Sigmoid colon (tissue), 7 donors: ENCODE results near the gene TENT4A. TPM values are rescaled to one million over a fixed set of nuclear protein-coding genes. Genes with fewer than 3 reads are reported as not detected.

Experiments
- DNase-seq: peaks from one replicate; pipeline ENCODE4 v3.0.0-alpha.2; 2019
- H3K27ac ChIP-seq, 4 donors: fragments of 200-600 bp; sonication (generic); one replicate each; pipeline ENCODE4 v1.5.1; 2016 to 2019; ENCODE audit warnings: mild to moderate bottlenecking in 1 of 4
- H3K27me3 ChIP-seq, 3 donors: fragments of 200-600 bp; sonication (generic); one replicate each; pipeline ENCODE4 v1.5.1; 2019; ENCODE audit warnings: mild to moderate bottlenecking in 1 of 3
- H3K36me3 ChIP-seq, 4 donors: fragments of 200-600 bp; sonication (generic); one replicate each; pipeline ENCODE4 v1.5.1; 2016 to 2019
- H3K4me1 ChIP-seq, 4 donors: fragments of 200-600 bp; sonication (generic); one replicate each; pipeline ENCODE4 v1.5.1; 2017 to 2019
- H3K4me3 ChIP-seq, 4 donors: fragments of 200-600 bp; sonication (generic); one replicate each; pipeline ENCODE4 v1.5.1; 2017 to 2019; ENCODE audit warnings: mild to moderate bottlenecking in 2 of 4, moderate library complexity in 1 of 4
- H3K9me3 ChIP-seq, 4 donors: fragments of 200-600 bp in 3 of 4; sonication (generic) in 3 of 4; one replicate each; pipeline versions ENCODE4 v1.5.1 to v1.6.1; 2013 to 2019
- CTCF ChIP-seq, 4 experiments: fragments of 450-650 bp in 3 of 4; fragments of 200-600 bp in 1 of 4; IDR thresholded peaks; one replicate each; pipeline ENCODE4 v1.5.1; 2016 to 2019; ENCODE audit warnings: antibody characterized with exemption in 4 of 4, mild to moderate bottlenecking in 3 of 4, moderate library complexity in 2 of 4
- EP300 ChIP-seq, 4 donors: sonication (generic); formaldehyde crosslinking; IDR thresholded peaks; one replicate each; pipeline ENCODE4 v1.6.1; 2017; ENCODE audit warnings: antibody characterized with exemption in 4 of 4
- POLR2A ChIP-seq, 2 donors: fragments of 450-650 bp; IDR thresholded peaks; one replicate each; pipeline ENCODE4 v1.6.1; 2016; ENCODE audit warnings: antibody characterized with exemption in 2 of 2, mild to moderate bottlenecking in 2 of 2, moderate library complexity in 2 of 2
- POLR2AphosphoS5 ChIP-seq, 4 donors: sonication (generic); formaldehyde crosslinking; IDR thresholded peaks; one replicate each; pipeline ENCODE4 v1.6.1; 2017; ENCODE audit warnings: antibody characterized with exemption in 4 of 4
- WGBS, 2 donors: extraction: QIAGEN DNeasy Blood & Tissue Kit; methylation state at CpG; one replicate each; pipeline ENCODE4 v1.1.7; 2013; 5-methylcytosine and 5-hydroxymethylcytosine counted together
- intact Hi-C: fragments of 100-400 bp; cut with DNase I; formaldehyde crosslinking; loops from one replicate; pipeline ENCODE4 v1.15.1; 2023
- polyA plus RNA-seq, 3 donors: library from polyadenylated mRNA; stranded (reverse); fragments of 200-250 nt; gene quantifications; one replicate each; pipeline ENCODE4 v1.2.3, GENCODE V29; 2013
- total RNA-seq, 4 donors: library from RNA; depleted of rRNA; stranded (reverse); fragments of >200 nt; gene quantifications; one replicate each; pipeline ENCODE4 v1.1.0, GENCODE V29; 2016
- donor health status: healthy with polysubstance abuse.
- donor health status: Bipolar disorder and iron deficiency.
- donor health status: healthy.

TENT4A gene
- total and polyA plus RNA-seq, 7 donors: 3.0 to 27.4 (median 14.6) TPM

GRCh38 chr5:6762697-6763096 is 49.5 kb downstream of the TENT4A start:
- no peaks in the 10 kb centered on the region for H3K27me3 ChIP-seq
- peaks cover 0 to 16% (median 14%) of the 10 kb centered on the region in 4 donors for H3K4me1 ChIP-seq
- intact Hi-C loops: loop anchor here (10.0 kb wide), 1 partner anchor 1052 kb away; no protein-coding TSS in a partner anchor
- DNase-seq: peak; percentile 46
- no peaks in the 10 kb centered on the region for H3K9me3 ChIP-seq
- H3K4me3 ChIP-seq: no peak overlapping the region
- H3K36me3 ChIP-seq: peaks cover 0 to 14% (median 3%) of the 10 kb centered on the region in 4 donors
- 96% methylated on average over 8 of the region's 8 CpGs for WGBS, 2 donors
- no peak overlapping the region for H3K27ac ChIP-seq
- TF ChIP-seq POLR2AphosphoS5 (IDR thresholded peaks at IDR 0.05): no peak
- TF ChIP-seq EP300 (IDR thresholded peaks at IDR 0.05): no peak
- TF ChIP-seq CTCF (IDR thresholded peaks at IDR 0.05): no peak
- no peak for TF ChIP-seq POLR2A (IDR thresholded peaks at IDR 0.05)

- DNase-seq: peak; percentile 20
- peaks cover 0 to 16% (median 14%) of the 10 kb centered on the region in 4 donors for H3K4me1 ChIP-seq
- TF ChIP-seq POLR2A (IDR thresholded peaks at IDR 0.05) (no peak), EP300 (IDR thresholded peaks at IDR 0.05) (no peak), CTCF (IDR thresholded peaks at IDR 0.05) (no peak), POLR2AphosphoS5 (IDR thresholded peaks at IDR 0.05) (no peak)
- intact Hi-C loops: loop anchor here (10.0 kb wide), 1 partner anchor 1052 kb away; no protein-coding TSS in a partner anchor
- no peaks in the 10 kb centered on the region for H3K9me3 ChIP-seq
- no peak overlapping the region for H3K4me3 ChIP-seq
- WGBS, 2 donors: 94 to 95% methylated on average over 12 of the region's 12 CpGs
- no peaks in the 10 kb centered on the region for H3K27me3 ChIP-seq
- no peak overlapping the region for H3K27ac ChIP-seq
- H3K36me3 ChIP-seq: peaks cover 0 to 9% (median under 1%) of the 10 kb centered on the region in 4 donors
Measured at GRCh38 chr5:6763191-6763590, 50.0 kb downstream of the TENT4A start.

- Histone ChIP-seq H3K9me3 (no peaks in the 10 kb centered on the region), H3K4me1 (peaks cover 0 to 16% (median 14%) of the 10 kb centered on the region in 4 donors), H3K36me3 (no peaks in the 10 kb centered on the region), H3K27ac (peak overlapping the region; percentile 36 to 62 (median 58)), H3K27me3 (no peaks in the 10 kb centered on the region), H3K4me3 (no peak overlapping the region)
- intact Hi-C loops: loop anchor here (5.0 to 10.0 kb wide), 3 partner anchors 626 to 1049 kb away; no protein-coding TSS in a partner anchor
- 18 to 38% methylated on average over 22 of the region's 22 CpGs for WGBS, 2 donors
- DNase-seq: peak; percentile 77
- TF ChIP-seq POLR2AphosphoS5 (IDR thresholded peaks at IDR 0.05) (no peak), CTCF (IDR thresholded peaks at IDR 0.05) (peak in 3 of 4 experiments; percentile 44 to 77 (median 58))
Measured at GRCh38 chr5:6765612-6766525, 52.6 kb downstream of the TENT4A start.

- WGBS, 2 donors: 14 to 40% methylated on average over 12 of the region's 12 CpGs
- peak; percentile 93 for DNase-seq
- TF ChIP-seq POLR2A (IDR thresholded peaks at IDR 0.05) (no peak), POLR2AphosphoS5 (IDR thresholded peaks at IDR 0.05) (peak in 2 of 4 donors; percentile 39 to 49)
- no peaks in the 10 kb centered on the region for H3K27me3 ChIP-seq
- H3K4me1 ChIP-seq: peaks cover 0 to 16% (median 14%) of the 10 kb centered on the region in 4 donors
- no peak overlapping the region for H3K4me3 ChIP-seq
- intact Hi-C loops: loop anchor here (5.0 to 10.0 kb wide), 3 partner anchors 626 to 1048 kb away; no protein-coding TSS in a partner anchor
- no peaks in the 10 kb centered on the region for H3K9me3 ChIP-seq
- H3K36me3 ChIP-seq: no peaks in the 10 kb centered on the region
- H3K27ac ChIP-seq: peak overlapping the region; percentile 36 to 62 (median 58)
Measured at GRCh38 chr5:6766604-6767093, 53.4 kb downstream of the TENT4A start.
